AG04449 (cell line): Measurements from ENCODE around the gene JMJD6.

Experiments
- CTCF ChIA-PET: fragments of 350-600 bp; formaldehyde crosslinking; extraction: SDS; loops from one replicate; lab custom pipeline; 2021; ENCODE audit warnings: antibody characterized with exemption; lab: Yijun Ruan, JAX
- POLR2A ChIA-PET: fragments of 400-600, 350-600 bp; formaldehyde crosslinking; extraction: SDS; loops from one replicate; lab custom pipeline; 2020; ENCODE audit warnings: antibody characterized with exemption, inconsistent platforms; lab: Yijun Ruan, JAX
- DNase-seq: peaks from one replicate; pipeline ENCODE4 v3.0.0-alpha.2; 2010; ENCODE audit warnings: low read depth, low spot score
- H3K4me3 ChIP-seq: 2 replicates; pipeline ENCODE4 v1.5.1; 2011; ENCODE audit warnings: low read depth, mild to moderate bottlenecking, control low read depth, low read length
- TF ChIP-seq, protein P1 (sequence below): IDR thresholded peaks from one replicate; pipeline ENCODE4 v1.5.1; 2011; ENCODE audit warnings: mild to moderate bottlenecking, moderate library complexity, low read length, control low read depth, inconsistent platforms; ENCODE audit not compliant: insufficient read depth; ENCODE audit errors: missing control alignments

The JMJD6 gene

DNA sequence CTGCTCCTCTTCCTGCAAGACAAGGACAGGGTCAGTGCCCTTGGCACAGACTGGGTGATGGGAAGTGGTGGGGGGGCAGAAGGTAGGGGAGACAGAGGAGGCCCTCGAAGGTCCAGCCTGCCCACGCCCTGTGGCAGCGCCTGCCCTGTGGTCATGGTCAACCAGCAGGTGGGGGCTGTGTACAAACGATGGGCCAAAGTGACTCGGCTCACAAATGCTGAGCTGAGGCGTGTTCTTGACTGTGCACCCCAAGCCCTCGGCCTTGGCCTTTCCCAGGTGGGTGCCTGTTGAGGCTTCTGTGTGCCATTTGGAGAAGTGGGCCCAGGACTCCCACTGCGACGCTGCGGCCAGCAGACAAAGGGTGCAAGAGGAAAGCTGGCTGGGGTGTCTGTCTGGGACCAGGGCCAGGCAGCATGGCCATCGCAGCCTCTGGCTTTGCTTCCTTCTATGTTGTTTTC is 38.2 kb downstream of the JMJD6 start:
- ChIA-PET CTCF (interaction anchor here (0.9 to 1.8 kb wide), 6 partner anchors 10 to 165 kb away, joined by 3 to 8 read pairs (median 6); no protein-coding TSS in a partner anchor), POLR2A (interaction anchor here (1.0 kb wide), 1 partner anchor 21 kb away, joined by 4 read pairs; no protein-coding TSS in a partner anchor)
- no peak overlapping the region for H3K4me3 ChIP-seq
- TF ChIP-seq, protein P1, sequence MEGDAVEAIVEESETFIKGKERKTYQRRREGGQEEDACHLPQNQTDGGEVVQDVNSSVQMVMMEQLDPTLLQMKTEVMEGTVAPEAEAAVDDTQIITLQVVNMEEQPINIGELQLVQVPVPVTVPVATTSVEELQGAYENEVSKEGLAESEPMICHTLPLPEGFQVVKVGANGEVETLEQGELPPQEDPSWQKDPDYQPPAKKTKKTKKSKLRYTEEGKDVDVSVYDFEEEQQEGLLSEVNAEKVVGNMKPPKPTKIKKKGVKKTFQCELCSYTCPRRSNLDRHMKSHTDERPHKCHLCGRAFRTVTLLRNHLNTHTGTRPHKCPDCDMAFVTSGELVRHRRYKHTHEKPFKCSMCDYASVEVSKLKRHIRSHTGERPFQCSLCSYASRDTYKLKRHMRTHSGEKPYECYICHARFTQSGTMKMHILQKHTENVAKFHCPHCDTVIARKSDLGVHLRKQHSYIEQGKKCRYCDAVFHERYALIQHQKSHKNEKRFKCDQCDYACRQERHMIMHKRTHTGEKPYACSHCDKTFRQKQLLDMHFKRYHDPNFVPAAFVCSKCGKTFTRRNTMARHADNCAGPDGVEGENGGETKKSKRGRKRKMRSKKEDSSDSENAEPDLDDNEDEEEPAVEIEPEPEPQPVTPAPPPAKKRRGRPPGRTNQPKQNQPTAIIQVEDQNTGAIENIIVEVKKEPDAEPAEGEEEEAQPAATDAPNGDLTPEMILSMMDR, result no peak
- DNase-seq, result no peak

DNA sequence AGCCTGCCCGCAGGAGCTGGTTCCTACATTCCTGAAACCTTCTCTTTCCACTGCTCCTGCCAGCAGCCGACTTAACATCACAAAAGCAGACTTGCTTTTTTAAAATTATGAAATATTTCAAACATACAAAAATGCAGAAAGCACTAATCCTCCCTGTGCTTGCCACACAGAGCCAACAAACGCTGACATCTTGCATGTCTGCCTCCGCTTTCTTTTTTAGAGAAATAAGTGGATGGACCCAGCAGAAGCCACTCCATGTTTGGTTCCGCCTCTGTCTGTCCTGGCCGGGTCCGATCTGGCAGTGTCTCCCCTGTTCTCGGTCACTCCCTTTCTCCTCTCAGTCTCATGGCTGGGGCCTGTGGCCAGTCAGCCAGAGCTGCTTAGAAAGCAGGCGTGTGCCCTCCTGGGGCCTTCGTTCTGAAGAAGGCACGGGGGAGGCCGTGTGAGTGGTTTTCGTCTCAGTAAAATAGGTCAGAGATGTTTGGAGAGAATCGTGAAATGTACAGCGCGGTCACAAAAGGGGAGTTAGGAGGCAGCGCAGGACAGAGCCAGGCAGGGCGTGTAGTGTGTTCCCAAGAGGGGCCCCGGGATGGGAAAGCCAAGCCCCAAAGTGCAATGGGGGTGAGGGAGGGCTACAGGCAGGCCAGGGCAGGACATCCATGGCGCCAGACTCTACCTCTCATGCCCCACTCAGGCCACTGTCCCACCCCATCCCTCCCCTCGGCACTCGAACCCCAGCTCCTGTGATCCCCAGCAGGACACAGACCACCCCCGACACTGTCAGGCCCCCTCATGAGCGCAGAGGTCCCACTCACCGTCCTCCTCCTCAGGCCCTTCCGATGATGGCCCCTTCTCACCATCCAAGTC is 38.9 kb downstream of the JMJD6 start:
- DNase-seq, result no peak
- TF ChIP-seq, protein P1, result no peak
- POLR2A ChIA-PET, result no interaction called here
- no peak overlapping the region for H3K4me3 ChIP-seq
- CTCF ChIA-PET, result interaction anchor here (1.2 to 1.8 kb wide), 5 partner anchors 9 to 165 kb away, joined by 3 to 7 read pairs (median 6); no protein-coding TSS in a partner anchor

DNA sequence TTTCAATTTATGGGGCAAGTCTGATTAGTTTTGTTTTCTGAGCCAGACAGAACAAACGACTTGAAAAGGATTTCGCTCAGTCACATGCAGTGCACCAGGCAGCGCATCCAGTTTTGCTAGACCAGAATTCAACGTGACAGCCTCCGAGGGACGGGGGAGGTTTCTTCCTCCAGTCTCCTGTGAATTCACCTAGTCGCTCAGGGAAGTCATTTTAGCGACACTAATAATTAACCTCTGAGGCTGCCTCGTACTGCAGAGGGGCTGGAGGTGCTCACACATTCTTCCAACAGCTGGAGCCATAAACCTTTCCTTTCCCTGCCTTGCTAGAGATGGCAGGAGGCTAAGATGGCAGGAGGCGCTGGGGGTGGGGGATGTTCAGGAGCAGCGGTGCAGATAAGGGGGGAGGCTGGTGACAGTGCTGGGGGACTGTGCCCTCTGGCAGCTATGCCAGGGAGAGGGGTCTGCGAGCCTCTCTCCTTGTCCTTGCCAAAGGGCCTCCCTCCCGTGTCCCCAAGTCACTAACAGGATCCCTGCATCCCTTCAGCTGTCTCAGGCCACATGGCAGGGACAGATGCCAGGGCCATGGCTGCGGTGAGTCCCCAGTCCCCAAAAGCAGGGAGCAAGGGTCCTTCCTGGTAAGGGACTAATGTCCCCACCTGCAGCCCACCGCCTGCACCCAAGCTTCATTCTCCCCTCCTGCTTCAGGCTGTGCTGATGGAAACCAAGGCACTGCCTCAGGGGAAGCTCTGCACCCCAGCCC is 39.7 kb downstream of the JMJD6 start:
- DNase-seq, result no peak
- ChIA-PET POLR2A (no interaction called here), CTCF (interaction anchor here (1.7 to 1.8 kb wide), 2 partner anchors 28 to 164 kb away, joined by 6 to 7 read pairs; no protein-coding TSS in a partner anchor)
- no peak overlapping the region for H3K4me3 ChIP-seq
- TF ChIP-seq, protein P1, result no peak

DNA sequence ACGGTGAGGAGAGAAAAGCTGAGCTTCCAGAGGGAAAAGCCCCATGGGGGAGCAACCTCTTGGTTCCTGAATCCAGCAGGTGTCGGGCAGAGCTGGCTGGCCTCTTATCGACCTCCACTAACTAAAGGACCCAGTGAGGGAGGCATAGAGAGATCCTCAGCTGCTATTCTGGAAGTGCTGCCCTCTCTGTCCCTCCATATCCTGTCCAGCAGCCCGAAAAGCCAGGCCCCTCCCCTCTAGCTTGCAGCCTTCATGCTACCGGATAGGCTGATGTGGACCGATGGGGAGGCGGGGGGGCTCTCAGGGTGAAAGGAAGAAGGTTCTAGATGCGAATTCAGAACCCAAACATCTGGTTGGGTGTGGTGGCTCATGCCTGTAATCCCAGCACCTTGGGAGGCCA is 40.6 kb downstream of the JMJD6 start:
- TF ChIP-seq, protein P1, result no peak
- ChIA-PET POLR2A (no interaction called here), CTCF (interaction anchor here (1.1 to 1.7 kb wide), 2 partner anchors 62 to 163 kb away, joined by 3 to 7 read pairs; no protein-coding TSS in a partner anchor)
- no peak for DNase-seq
- H3K4me3 ChIP-seq, result no peak overlapping the region

DNA sequence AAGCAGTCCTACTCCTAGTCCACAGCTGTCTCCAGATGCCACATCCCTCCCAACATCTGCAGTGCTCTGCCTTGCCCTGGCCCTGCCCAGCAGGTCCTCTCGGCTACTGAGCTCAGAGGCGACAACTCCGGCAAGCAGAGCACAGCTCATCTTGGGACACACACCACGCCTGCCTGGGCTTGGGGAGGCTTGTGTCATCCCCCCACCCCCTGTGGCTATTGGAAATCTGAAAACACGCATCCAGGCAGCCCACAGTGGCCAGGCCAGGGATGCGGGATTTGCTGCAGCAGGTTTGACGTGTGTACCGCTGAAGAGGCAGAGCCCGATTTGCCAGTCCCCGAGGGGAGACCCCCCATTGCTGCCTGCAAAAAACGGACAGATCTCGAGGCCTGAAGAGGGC is 41.0 kb downstream of the JMJD6 start:
- ChIA-PET POLR2A (no interaction called here), CTCF (interaction anchor here (0.8 to 1.1 kb wide), 2 partner anchors 62 to 163 kb away, joined by 3 to 4 read pairs; no protein-coding TSS in a partner anchor)
- no peak overlapping the region for H3K4me3 ChIP-seq

More for the DNA sequence above, 41.0 kb downstream of the JMJD6 start:
- no peak for DNase-seq
- TF ChIP-seq, protein P1, result no peak
